Coronary artery (tissue), 2 donors: ENCODE results near the gene MGAT5.

Experiments used
- DNase-seq: peaks from one replicate; pipeline ENCODE4 v3.0.0-alpha.2; 2017; ENCODE audit warnings: low spot score
- H3K27ac ChIP-seq, 2 donors: fragments of 200-600 bp; sonication (generic); one replicate each; pipeline ENCODE4 v1.5.1; 2016 to 2019
- H3K4me3 ChIP-seq: fragments of 200-600 bp; sonication (generic); 2 replicates; pipeline ENCODE4 v1.5.1; 2016; ENCODE audit warnings: mild to moderate bottlenecking, moderate library complexity
- TF ChIP-seq, protein P1 (sequence below): fragments of 200-600 bp; sonication (generic); IDR thresholded peaks from one replicate; pipeline ENCODE4 v1.5.1; 2019; ENCODE audit warnings: antibody characterized with exemption

Gene MGAT5

DNA sequence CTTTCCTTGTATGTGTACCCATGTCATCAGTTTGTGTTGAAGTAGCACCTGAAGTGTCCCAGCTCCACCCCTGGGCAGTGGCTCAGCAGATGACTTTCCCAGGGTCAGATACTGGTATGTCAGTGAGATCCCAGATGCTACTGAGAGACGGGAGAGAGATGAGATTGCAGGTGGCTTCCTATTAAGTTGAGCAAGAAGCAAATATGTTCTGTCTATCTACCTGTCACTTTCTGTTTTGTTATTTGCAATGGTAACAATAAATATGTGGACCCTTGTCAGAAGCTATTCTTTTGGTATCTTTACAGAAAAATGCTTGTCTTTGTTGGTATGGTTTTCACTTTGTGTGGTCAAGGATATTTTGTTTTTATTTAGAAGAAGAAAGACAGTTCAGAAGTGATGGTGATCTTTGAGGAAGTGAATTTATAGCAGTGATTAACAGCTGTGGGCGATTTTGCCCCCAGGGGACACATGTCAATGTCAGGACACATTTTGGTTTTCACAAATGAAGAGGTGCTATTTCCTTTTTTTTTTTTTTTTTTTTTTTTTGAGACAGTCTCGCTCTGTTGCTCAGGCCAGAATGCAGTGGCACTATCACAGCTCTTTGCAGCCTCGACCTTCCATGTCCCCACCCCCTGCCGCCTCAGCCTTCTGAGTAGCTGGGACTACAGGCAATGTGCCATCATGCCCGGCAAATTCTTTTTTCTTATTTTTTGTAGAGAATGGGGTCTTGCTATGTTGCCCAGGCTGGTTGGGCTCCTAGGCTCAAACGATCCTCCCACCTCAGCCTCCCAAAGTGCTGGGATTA lies 21.4 kb downstream of the MGAT5 start:
- Histone ChIP-seq H3K4me3 (no peak overlapping the region), H3K27ac (no peak overlapping the region)
- no peak for DNase-seq
- TF ChIP-seq, protein P1, sequence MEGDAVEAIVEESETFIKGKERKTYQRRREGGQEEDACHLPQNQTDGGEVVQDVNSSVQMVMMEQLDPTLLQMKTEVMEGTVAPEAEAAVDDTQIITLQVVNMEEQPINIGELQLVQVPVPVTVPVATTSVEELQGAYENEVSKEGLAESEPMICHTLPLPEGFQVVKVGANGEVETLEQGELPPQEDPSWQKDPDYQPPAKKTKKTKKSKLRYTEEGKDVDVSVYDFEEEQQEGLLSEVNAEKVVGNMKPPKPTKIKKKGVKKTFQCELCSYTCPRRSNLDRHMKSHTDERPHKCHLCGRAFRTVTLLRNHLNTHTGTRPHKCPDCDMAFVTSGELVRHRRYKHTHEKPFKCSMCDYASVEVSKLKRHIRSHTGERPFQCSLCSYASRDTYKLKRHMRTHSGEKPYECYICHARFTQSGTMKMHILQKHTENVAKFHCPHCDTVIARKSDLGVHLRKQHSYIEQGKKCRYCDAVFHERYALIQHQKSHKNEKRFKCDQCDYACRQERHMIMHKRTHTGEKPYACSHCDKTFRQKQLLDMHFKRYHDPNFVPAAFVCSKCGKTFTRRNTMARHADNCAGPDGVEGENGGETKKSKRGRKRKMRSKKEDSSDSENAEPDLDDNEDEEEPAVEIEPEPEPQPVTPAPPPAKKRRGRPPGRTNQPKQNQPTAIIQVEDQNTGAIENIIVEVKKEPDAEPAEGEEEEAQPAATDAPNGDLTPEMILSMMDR, result no peak

DNA sequence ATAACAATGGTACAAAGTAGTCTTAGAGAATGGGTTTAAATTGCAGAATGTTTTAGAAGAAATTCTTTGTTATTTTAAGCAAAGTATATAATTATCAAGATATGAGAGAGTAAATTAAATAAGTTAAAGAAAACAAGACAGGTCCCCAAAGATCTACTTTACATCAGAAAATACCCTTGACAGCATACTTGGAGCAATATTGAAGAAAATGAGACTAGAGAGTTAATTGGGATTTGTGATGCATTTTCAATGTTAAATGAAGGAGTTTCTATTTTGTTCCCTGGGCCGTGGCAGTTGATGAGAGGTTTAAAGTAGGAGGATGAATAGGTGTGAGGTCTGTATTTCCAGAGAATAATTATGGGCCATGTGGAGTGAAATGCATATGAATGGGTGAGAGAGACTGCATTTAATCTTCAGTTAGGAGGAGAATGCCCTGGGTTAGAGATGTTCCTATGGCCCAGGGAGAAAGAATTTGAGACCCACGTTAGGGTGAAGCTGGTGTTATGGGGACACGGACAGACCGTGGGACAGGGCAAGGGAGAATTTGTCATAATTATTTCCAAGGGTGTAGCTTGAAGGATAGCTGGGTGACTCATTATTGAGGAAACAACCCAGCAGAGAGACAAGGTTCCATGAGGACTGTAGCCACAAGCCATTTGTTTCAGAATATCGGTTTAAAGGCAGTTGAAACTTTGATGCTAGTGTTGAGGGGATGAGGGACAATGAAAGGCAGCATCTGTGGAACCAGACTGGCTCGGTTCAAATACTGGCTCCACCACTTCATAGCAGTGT lies 22.7 kb downstream of the MGAT5 start:
- H3K4me3 ChIP-seq, result no peak overlapping the region
- H3K27ac ChIP-seq, result no peak overlapping the region
- no peak for DNase-seq
- TF ChIP-seq, protein P1, result no peak

- DNase-seq, result no peak
- TF ChIP-seq, protein P1, result no peak
- Histone ChIP-seq H3K4me3 (no peak overlapping the region), H3K27ac (no peak overlapping the region)
Measured at GRCh38 chr2:134277223-134277622, 23.4 kb downstream of the MGAT5 start.

GRCh38 chr2:134278553-134278952 lies 24.7 kb downstream of the MGAT5 start:
- Histone ChIP-seq H3K4me3 (no peak overlapping the region), H3K27ac (no peak overlapping the region)
- no peak for DNase-seq
- TF ChIP-seq, protein P1, result no peak

GRCh38 chr2:134279417-134279816 lies 25.5 kb downstream of the MGAT5 start:
- H3K27ac ChIP-seq, result no peak overlapping the region
- DNase-seq, result no peak
- H3K4me3 ChIP-seq, result no peak overlapping the region
- TF ChIP-seq, protein P1, result no peak

DNA sequence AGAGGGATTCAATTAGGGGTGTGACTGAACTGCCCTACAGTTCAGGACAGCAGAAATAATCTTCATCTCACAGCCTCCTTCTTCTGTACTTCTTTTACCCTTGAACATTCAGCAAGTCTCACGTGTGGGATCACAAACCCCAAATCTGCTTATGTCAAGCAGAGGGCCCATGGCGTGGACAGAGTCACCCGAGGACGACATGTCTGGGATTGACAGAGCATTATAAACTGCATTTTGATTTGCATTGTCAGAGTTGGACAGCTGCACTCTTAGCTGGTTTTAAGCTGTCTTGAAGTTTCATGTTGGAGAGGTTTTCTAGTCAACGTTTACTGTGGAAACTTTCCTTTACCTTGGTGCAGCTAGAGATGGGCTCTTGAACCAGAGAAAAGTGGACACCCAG lies 26.4 kb downstream of the MGAT5 start:
- DNase-seq, result no peak
- no peak overlapping the region for H3K4me3 ChIP-seq
- no peak overlapping the region for H3K27ac ChIP-seq
- TF ChIP-seq, protein P1, result no peak

- Histone ChIP-seq H3K4me3 (no peak overlapping the region), H3K27ac (no peak overlapping the region)
- TF ChIP-seq, protein P1, result no peak
- no peak for DNase-seq
Measured at GRCh38 chr2:134280726-134281125, 26.9 kb downstream of the MGAT5 start.
